DMS53 (cell line): ENCODE results near the gene DOCK11.
"Not testable (repeated sequence)": the region's sequence is repeated elsewhere in the genome, so short reads cannot be mapped to it uniquely, and the experiment has no call there.

Experiments used
- DNase-seq: peaks from one replicate; lab custom pipeline; 2025; lab: John Stamatoyannopoulos, UW

The DOCK11 gene

GRCh38 chrX:118698516-118699170 is 203.0 kb downstream of the DOCK11 start:
- DNase-seq: no peak

GRCh38 chrX:118702741-118703140 is 207.1 kb downstream of the DOCK11 start:
- DNase-seq: no peak

GRCh38 chrX:118706681-118707080 is 211.1 kb downstream of the DOCK11 start:
- no peak for DNase-seq

GRCh38 chrX:118714521-118714920 is 218.9 kb downstream of the DOCK11 start:
- no peak for DNase-seq

- DNase-seq: not testable (repeated sequence)
Measured at GRCh38 chrX:118715917-118716316, 220.3 kb downstream of the DOCK11 start.

- not testable (repeated sequence) for DNase-seq
Measured at GRCh38 chrX:118716833-118717232, 221.2 kb downstream of the DOCK11 start.

- DNase-seq: no peak
Measured at GRCh38 chrX:118717678-118718391, 222.2 kb downstream of the DOCK11 start.

GRCh38 chrX:118718737-118719136 is 223.1 kb downstream of the DOCK11 start:
- DNase-seq: no peak

- no peak for DNase-seq
Measured at GRCh38 chrX:118720058-118720707, 224.6 kb downstream of the DOCK11 start.

- DNase-seq: no peak
Measured at GRCh38 chrX:118723376-118723775, 227.8 kb downstream of the DOCK11 start.

- no peak for DNase-seq
Measured at GRCh38 chrX:118724365-118724764, 228.8 kb downstream of the DOCK11 start.

GRCh38 chrX:118724775-118725174 is 229.2 kb downstream of the DOCK11 start:
- no peak for DNase-seq

GRCh38 chrX:118726396-118726795 is 230.8 kb downstream of the DOCK11 start:
- DNase-seq: no peak

GRCh38 chrX:118726887-118727685 is 231.5 kb downstream of the DOCK11 start, which contains the start of gene IL13RA1:
TSS of gene IL13RA1 (plus strand) at chrX:118727606. CDS start at chrX:118727639, 33 bp downstream.
- peak; percentile 95 for DNase-seq

- peak; percentile 54 for DNase-seq
Measured at GRCh38 chrX:118727686-118728339, 232.2 kb downstream of the DOCK11 start.

- no peak for DNase-seq
Measured at GRCh38 chrX:118729042-118729652, 233.5 kb downstream of the DOCK11 start.

GRCh38 chrX:118730500-118731247 is 235.1 kb downstream of the DOCK11 start:
- DNase-seq: no peak

- not testable (repeated sequence) for DNase-seq
Measured at GRCh38 chrX:118732551-118732950, 236.9 kb downstream of the DOCK11 start.

- no peak for DNase-seq
Measured at GRCh38 chrX:118734909-118735308, 239.3 kb downstream of the DOCK11 start.
